Measurements from ENCODE around the gene SMAD6.

DNA sequence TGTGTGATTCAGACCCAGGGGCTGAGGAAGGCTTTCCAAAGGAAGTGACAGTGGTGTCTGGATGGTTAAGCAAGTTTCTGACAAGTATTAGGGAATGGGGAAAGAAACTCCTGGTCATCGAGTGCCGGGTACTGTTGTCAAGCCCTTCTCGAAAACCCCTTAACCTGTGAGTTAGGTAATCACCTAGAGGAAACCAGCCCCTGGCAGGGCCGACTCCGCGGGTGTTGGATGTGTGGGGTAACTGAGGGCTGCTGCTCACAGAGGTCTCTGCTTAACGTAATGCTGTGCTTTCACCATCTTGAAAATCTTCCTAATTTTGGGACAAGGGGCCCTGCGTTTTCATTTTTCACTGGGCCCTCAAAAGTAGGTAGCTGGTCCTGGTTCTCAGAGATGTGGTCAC, 67.0 kb downstream of the SMAD6 start:
- TF ChIP-seq CTCF (IDR thresholded peaks at IDR 0.05; ENCODE audit: low read length) = no peak
- TF ChIP-seq EZH2 (optimal IDR thresholded peaks at IDR 0.05; ENCODE audit: low read depth, low read length) = no peak
- no peak for TF ChIP-seq EZH2phosphoT487 (IDR thresholded peaks at IDR 0.05; ENCODE audit: low read length)

All from MM.1S (cell line).